IPS-11a (cell line): ENCODE data around the gene MLLT1.

Source experiments
- H3K4me3 ChIP-seq: one replicate; pipeline ENCODE4 v1.5.1; 2013; ENCODE audit warnings: low read depth, low read length, control low read depth

The MLLT1 gene

DNA sequence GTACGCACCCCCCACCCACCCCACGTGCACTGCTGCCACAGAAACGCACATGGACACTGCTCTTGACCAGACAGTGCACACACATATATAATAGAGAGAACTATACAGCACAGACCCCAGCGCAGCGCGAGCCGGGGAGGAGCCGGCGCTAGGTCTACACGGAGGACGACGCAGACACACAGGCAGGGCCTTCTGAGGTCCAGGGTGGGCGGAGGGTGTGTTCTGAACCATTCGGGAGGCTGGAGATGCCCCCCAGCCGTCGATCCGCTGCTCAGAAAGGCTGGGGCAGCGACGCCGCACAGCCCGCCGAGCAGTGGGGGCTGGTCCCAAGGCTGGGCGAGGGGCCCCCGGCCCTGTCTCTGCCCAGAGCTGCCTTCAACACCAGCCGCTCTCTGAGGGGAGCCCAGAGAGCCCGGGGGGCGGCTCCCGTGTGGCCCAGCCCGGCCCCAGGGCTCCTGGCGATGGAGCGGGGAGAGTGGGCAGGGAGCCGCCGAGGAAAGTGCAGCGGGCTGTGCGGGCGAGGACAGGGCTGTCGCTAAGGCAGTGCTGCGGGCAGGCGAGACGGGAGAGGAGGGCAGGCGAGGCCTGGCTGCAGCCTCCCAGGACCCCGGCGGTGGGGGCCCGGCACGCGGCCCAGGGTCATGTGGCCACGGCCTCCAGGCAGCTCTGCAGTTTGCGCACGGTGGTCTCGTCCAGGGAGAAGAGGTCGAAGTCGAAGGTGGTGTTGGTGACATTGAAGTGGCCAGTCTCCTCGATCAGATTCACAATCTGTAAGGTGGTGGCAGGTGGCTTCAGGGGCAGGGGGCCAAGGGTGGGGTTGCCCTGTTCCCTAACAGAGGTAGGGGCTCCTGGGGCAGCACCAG, 67.1 kb downstream of the MLLT1 start:
- H3K4me3 ChIP-seq: no peak overlapping the region

DNA sequence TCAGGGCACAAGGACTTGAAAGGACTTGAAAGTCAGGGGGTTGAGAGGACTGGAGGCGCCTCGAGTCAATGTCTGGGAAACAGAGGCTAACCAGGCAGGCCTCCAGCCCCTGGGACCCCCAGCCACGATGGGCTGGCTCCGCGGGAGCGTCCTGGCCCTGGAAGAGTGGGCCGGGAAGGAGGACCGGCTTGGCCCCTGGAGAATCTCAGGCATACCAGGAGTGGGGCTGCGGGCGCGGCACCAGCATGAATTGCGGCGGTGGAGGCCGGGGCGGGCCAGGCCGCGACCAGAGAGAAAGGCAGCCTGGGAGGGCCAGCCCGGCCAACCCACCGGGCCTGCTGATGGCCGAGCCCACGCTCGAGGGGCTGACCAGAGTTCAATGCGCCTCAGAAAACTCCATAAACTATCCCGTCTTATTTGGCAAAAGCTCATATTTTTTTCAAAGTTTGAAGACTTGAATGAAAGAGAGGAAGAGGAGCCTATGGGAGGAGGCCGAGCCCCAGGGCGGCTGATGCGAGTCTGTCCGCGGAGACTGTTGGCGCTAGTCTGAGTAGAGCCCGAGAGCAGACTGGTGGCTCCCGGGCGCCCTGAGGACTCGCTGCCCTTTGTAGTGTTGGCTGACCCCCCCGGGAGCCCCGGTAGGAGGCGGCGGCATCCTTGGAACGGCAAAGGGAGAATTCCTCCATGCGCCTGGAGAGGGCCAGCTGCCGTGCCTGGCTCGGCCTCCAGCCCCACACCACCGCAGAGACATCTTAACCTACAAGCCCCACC, 68.0 kb downstream of the MLLT1 start:
- H3K4me3 ChIP-seq: no peak overlapping the region

DNA sequence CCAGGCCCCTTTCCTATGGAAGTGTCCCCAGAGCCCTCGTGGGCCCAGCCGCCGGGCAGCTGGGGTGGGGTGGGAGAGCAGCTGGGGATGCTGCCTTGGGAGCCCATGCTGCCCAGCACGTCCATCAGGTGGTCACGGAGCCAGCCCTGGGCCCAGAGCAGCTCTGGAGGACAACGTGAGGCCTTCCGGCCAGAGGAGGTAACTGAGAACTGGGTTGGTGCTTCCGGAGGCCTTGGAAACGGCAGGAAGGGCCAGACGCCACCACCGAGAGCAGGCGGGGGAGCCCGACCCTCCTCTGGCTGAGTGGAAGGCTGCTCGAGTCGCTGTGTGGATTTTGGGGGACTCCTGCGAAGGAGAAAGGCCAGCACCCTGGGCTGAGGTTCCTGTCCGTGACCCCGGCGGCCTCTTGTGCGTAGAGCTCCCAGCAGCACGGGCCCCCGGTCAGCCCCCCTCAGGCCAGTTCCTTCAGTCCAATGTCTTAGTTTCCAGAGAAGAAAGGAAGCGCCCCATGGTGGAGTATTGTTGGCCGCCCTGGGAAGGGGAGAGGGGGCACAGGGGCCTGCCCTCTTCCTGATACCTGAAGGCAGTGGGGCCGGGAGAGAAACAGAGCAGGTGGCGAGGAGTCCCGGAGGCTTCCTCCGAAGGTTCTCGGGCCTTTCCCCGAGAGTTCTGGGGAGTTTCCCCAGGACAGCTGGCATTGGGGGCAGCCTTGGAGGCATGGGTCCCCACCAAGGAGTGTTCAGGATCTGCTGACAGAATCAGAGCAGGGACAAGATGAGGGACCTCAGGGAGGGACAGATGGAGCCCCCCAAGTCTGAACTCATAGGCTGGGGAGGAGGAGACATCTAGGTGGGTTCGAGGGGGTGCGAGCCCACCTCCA, 68.8 kb downstream of the MLLT1 start:
- no peak overlapping the region for H3K4me3 ChIP-seq

DNA sequence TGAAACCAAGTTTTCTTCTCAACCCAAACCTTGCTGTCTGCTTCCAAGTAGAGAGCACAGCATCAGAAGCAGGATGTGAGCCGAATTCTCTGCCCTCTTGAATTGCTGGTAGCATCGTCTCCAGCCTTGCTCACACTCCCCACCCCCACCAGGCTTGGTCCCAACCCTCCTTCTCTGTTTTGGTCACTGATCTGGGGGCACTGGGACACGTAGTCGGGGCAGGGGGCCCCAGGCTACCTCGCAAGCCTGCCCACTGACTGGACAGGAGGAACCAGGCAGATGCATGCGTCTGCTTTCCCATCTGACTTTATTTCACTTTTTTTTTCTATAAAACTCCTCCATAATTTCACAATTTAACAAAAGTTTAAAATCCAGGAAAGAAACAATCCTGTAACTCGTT, 69.7 kb downstream of the MLLT1 start:
- no peak overlapping the region for H3K4me3 ChIP-seq

DNA sequence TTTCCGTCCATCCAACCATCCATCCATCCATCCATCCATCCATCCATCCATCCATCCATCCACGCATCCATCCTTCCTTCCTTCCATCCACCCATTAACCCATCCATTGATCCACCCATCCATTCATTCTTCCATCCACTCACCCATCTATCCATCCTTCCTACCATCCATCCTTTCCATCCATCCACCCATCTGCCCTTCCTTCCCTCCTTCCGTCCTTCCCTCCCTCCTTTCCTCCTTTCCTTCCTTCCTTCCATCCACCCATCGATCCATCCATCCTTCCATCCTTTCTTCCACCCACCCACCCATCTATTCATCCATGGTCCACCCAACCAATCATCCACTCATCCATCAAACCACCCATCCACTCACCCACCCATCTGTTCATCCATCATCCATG, 70.1 kb downstream of the MLLT1 start:
- H3K4me3 ChIP-seq: no peak overlapping the region

DNA sequence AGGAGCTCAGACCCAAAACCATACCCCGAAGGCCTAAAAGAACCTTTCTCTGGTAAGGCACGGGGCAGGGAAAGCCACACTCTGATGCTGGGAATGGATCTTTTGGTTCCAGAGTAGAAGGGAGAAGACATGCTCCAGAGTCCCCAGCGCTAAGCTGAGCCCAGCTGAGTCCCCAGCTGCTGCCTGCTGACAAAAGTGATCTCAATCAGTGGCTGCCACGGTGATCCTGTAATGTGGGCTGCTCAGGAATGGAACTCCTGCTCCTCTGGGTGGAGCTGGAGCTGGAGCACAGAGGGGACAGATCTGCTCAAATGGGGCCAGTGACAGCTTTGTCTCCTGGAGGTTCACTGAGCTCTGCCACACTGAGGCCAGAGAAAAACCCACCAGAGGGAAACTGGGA, 70.5 kb downstream of the MLLT1 start:
- no peak overlapping the region for H3K4me3 ChIP-seq

DNA sequence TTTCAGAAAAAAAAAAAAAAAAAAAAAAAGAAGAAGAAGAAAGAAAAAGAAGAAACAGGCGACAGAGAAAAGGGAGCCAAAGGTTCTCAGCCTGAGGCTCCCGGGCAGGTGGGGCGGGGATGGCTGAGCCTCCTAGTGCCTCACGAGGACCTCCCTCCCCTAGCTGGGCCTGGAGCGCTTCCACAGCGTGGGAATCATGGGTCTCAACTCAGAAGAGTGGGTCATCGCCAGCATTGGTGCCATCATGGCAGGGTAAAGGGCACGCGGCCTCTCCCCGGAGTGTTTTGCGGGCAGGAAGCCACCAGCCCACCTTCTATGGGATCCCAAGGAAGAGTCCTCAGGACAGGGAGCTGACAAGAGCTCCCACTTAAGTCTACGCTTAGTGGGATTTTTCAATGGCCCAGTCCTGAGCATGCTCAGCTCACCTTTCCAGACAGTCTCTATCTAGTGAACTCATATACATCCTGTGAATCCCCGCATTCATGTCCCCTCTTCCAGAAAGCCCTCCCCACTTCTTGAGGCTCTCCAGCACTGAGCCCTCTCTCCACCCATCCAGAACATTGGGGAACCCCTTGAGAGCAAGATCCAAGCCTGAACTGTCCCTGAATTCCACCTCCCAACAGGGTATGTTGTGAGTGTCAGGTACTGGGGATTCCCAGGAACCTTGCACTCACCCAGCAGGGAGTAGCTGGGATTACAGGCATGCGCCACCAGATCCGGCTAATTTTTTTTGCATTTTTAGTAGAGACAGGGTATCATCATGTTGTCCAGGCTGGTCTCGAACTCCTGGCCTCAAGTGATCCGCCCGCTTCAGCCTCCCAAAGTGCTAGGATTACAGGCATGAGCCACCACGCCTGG, 74.7 kb downstream of the MLLT1 start:
- no peak overlapping the region for H3K4me3 ChIP-seq

DNA sequence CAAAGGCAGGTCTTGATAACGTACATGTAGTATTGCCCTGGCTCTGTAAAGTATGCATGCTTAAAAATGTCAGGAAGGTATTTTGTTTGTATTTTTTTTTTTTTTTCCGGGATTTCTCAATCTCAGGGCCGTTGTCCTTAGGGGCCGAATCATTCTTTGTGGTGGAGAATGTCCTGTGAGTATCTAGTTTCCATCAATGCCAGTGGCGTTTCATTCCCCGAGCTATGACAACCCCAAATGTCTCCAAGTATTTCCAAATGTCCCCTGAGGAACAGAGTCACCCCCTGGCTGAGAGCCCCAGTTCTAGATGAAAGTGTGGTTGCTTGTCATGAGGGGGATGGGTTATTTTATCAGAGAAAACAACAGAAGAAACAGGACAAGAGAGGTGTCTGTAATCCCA, 75.6 kb downstream of the MLLT1 start:
- no peak overlapping the region for H3K4me3 ChIP-seq

DNA sequence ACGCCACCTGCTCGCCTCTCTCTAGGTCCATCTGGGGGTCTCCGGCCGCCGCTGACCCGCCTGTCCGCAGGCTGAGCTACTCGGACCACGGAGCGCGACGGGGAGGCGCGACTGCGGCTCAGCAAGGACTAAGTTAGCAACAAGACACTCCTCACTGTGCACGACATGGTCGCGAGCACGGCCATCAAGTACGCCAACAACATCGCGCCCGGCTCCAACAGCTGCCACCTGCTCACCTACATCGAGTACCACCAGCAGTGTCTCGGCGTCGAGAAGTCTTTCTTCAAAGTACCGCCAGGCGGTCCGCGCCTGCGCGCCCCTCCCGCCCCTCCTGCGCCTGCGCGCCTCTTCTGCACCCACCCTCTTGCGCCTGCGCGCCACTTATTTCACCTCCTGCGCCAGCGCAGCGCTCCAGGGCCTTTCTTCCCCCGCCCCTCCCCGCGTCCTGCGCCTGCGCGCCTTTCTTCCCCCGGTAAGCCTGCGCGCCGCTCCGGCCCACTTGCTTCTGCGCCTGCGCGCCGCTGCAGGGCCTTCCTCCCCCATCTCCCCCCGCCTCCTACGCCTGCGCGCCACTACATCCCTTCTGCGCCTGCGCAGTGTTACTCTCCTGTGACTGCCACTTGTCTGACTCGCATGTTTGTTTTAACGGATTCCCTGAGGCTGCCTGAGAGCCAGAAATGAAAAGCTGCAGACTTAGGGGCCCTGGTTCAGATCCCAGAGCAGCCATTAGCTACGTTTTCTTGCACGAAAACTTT, 80.4 kb downstream of the MLLT1 start:
- peak overlapping the region; percentile 79 for H3K4me3 ChIP-seq

DNA sequence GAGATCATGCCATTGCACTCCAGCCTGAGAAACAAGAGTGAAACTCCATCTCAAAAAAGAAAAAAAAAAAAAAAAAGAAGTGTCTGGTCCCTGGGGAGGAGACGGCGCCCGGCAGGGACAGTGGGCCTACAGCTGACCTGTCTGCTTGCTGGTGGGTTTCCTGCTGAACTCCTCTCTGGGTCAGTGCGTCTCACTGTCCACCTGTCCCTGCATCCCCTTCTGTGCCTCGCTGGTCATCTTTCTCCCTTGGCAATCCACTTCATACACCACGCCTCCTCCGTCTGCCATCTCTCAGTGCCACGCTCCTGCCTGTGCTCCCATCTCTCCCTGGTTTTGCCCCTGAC, 80.9 kb downstream of the MLLT1 start:
- peak overlapping the region; percentile 79 for H3K4me3 ChIP-seq

DNA sequence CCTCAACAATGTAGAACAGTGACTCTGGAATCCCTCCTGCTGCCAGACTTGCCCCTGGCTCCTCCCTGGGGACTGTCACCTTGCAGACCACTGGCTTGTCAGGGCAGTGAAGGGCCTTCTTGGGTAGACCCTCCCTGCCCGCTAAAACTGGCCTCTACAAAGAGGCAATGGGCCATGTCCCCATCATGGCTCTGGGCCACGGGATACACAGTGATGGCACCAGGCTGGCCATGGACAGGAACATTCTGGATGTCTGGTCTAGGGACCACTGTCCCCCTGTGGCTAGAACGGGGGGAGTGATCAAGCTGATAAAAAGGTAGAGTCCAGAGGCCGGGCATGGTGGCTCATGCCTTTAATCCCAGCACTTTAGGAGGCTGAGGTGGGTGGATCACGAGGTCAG, 83.4 kb downstream of the MLLT1 start:
- H3K4me3 ChIP-seq: no peak overlapping the region

DNA sequence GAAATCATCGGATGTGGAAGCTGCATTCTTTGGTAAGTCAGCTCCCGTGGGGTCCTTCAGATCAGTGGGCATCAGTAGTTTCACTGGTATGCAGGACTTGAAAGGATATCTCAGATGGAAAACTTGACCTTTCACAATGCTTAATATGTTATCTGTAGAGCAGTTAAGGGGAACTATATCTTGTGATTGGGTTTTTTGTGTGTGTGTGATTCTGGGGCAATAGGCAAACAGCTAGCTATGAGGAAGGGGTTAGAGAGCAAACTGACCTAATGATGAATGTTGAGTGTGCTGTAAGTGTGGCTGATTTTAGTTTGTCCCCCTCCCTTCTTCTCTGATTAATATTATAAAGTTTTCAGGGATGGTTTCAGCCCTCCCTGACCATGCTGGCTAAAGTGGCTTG, 91.0 kb downstream of the MLLT1 start:
- H3K4me3 ChIP-seq: no peak overlapping the region

DNA sequence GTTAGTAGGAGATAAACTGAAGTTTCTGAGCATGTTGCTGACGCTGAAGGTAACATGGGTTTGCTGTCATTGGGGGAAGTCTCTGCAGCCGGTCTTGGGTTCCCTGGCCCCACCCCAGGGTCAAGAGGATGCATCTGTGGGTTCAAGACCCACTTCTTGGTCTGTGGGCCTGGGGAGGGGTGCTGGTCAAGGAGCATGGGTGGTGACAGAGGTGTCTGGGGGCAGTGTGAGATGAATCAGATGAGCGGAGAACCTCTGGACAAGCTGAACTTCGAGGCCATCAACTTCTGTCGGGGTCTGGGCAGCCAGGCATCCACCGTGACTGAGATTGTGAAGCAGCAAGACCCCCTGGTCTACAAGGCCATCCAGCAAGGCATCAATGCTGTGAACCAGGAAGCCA, 92.4 kb downstream of the MLLT1 start:
- H3K4me3 ChIP-seq: no peak overlapping the region

DNA sequence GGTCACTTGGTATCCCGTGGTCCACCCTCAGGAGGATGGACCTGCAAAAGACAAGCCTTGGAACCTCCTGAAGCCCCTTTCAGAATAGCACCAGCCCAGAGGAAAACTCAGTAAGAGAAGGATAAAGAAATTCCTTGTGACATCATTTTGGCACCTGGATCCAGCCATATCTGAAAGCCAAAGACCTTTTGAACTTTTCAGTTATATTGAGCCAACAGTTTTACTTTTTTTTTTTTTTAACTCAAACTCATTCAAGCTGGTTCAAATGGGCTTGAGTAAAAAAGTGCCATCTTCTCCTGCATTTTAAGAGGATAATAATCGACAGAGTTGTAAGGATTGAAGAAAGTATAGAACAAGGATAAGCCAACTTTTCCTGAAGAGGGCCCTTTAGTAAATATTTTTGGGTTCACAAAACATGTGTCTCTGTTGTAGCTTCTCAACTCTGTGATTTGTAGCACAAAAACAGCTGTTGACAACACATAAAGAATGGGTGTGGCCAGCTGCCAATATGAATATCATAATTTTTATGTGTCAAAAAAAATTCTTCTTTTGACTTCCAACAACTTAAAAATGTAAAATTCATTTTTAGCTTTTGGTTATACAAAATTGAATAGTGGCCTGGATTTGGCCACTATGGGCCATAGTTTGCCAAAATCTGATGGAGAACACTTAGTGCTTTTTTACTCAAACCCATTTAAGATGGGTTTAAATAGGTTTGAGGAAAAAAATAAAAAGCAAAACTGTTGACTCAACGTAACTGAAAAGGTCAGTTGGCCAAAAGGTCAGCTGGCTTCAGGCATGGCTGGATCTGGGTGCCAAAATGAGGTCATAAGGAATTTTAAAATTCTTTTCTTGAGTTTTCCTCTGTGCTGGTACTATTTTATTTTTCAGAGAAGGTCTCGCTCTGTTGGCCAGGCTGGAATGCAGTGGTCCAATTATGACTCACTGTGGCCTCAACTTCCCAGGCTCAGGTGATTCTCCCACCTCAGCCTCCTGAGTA, 93.6 kb downstream of the MLLT1 start:
- H3K4me3 ChIP-seq: no peak overlapping the region

DNA sequence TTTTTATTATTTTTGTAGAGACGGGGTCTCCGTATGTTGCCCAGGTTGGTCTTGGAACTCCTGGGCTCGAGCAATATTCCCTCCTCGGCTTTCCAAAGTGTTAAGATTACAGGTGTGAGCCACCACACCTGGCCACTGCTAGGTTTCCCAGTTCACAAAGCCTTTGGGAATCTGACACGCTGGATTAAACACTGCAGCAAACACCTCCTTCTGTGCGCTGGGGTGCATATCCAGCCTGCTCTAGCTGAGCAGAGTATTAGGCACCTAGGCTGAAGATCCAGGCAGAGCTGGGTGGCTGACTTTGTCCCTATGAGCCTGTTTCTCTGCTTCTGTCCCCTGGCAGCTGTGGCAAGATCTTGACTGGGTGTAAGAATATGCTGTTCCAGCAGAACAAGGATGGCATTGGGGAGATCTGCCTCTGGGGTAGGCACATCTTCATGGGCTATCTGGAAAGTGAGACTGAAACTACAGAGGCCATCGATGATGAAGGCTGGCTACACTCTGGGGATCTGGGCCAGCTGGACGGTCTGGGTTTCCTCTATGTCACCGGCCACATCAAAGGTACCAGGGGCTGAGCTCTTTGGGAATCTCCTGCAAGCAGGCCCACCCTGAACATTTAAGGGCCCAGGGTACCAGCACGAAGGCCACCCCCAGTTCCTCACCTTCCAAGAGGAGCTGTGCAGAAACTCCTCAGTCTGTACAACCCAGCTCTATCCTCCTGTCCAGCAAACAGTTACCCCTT, 94.5 kb downstream of the MLLT1 start:
- H3K4me3 ChIP-seq: no peak overlapping the region

DNA sequence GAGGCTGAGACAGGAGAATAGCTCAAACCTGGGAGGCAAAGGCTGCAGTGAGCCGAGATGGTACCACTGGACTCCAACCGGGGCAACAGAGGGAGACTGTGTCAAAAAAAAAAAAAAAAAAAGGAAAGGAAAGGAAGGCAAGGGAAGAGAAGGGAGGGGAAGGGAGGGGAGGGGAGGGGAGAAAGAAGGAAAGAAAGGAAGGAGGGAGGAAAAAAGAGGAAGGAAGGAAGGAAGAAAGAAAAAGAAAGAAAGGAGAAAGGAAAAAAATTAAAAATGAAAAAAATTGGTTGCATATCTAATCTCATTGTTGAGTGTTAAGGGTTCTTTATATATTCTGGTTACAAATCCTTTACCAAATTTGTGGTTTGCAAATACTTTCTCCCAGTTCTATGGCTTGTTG, 98.7 kb downstream of the MLLT1 start:
- no peak overlapping the region for H3K4me3 ChIP-seq

DNA sequence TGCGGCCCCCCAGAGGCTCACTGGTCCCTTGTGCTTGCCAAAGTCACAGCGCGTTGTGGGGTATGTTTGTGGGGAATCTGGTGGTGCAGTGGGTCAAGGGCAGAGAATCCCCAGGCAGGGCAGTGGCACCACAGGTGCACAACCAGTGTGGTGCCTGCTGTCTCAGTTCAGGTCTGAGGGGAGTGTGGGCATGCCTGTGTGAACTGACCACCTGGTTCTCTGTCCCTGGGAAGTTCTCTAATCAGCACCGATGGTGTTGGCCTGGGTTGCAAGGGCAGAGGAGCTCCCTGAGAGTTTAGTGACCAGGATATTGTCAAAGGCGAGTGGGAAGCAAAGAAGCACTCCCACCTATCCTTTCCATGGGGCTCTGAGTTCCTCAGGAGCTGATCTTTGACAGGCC, 106.6 kb downstream of the MLLT1 start:
- no peak overlapping the region for H3K4me3 ChIP-seq
